ENCODE results near the gene THAP3.
"Not testable (repeated sequence)": the region's sequence is repeated elsewhere in the genome, so short reads cannot be mapped to it uniquely, and the experiment has no call there.

THAP3 gene

DNA sequence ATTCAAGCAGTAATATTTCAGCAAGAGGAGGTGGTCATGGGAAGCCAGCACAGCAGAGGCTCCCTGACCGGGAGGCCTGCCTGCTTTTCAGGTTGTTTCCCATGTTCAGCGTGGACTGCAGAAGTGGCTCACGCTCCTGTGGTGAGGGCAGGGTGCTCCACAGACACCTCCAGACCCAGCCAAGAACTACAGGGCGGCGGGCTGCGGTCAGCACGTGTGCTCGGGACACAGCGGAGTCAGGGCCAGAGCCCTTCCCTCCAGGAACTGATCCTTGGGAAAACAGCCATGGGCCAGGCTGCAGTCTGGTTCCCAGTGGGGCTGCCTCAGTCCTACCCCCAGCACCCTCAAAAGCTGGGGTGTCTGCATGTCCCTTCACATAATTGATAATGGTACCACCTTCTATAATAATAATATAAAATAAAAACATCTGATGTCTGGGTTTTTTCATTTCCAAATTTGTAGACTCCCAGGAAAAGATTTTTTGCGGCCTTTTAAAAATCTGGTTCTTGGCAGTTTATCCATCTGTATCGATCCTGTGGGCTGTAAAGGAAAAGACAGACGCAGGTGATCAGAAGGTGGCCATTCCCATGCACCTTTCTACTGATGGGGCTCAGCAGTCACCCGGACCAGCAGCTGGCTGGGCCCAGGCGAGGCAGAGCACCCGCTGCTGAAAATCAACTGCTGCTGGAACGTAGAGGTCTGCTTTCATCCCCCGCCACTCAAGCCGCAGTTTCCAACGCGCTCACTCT lies 10.7 kb downstream of the THAP3 start:
- no peak for DNase-seq (ENCODE audit: low read depth in 2 of 2)

DNA sequence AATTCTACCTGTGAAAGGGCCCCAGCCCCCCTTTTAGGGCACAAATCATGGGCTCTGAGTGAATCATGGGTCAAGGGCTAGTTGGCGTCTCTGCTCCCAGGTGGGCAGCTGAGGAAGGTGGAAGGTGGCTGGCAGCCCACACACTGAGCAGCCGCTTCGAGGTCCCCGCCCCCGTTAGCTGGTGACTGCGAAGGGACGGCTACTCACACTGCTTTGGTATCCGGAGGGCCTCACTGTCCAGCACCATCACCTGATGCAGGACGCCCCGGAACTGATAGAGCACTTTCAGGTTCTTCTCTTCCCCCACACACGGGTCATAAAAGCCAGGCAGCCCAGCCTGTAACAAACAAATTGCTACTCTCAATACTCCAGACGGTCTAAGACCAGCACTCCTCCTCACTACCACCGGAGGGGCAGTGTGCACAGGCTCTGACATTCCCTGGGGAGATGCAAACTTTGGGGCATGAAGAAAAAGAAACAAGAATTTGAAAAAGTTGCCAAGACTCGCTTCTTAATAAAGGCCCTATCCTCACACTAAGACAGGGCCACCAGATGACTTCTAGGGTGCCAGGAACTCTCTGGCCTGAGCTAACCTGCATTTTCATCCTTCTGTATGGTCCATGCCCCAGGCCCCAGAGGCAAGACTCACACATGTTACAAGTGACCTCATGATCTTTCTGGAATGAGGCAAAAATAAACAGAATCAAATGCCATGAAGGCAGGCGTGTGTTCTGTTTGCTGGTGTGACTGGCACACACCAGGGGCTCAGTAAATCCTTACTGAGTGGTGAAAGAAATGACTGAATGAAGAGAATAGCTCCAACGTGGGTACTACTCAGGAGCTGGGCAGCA lies 11.5 kb downstream of the THAP3 start:
- no peak for DNase-seq (ENCODE audit: low read depth in 2 of 2)

DNA sequence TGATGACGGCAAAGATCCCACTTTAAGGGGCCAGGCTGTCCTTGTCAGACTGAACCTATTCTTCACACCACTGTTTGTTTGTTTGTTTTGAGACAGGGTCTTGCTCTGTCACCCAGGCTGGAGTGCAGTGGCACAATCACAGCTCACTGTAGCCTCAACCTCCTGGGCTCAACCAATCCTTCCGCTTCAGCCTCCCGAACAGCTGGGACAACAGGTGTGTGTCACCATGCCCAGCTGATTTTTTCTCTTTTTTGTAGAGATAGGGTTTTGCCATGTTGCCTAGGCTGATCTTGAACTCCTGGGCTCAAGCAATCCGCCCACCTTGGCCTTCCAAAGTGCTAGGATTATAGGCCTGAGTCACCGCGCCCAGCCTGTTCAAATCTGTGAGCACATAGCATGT lies 12.1 kb downstream of the THAP3 start:
- DNase-seq (ENCODE audit: low read depth in 2 of 2), result not testable (repeated sequence)

DNA sequence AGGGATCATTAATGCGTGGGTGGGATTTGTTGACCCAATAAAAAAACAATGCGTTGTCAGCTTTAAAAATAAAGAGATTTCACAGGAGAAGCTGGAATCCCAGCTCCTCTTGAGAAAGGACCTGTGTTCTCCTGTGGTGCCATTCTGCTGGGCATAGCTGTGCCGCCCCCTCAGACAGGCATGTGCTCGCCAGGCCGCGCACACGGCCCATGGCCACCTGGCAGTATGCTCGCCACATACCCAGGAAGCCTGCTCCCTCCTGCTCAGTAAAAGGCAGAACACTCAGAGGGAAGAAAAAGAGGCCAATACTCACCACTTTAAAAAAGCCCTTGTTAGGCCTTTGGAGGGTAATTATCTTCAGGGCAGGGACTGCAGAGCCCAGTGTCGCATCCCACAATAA lies 13.1 kb downstream of the THAP3 start:
- DNase-seq (ENCODE audit: low read depth in 2 of 2), result no peak

DNA sequence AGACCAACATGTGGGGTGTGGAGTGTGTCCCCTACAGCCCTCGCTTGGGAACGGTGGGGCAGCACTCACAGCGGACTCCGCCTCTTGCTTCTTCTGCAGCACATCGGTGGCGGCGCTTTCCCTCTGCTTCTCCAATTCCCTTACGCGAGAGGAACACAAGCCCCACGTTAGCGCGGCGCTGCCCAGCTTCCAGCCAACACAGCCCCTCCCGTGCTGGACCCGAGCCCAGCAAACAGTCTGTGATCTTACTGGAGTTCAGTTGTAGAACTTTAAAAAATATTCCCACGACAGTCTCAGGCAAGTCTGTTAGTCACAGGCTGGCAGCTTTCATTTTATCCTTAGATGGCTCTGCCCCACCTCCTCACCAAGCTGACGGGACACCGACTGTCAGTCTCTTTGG lies 13.6 kb downstream of the THAP3 start:
- no peak for DNase-seq (ENCODE audit: low read depth in 2 of 2)

DNA sequence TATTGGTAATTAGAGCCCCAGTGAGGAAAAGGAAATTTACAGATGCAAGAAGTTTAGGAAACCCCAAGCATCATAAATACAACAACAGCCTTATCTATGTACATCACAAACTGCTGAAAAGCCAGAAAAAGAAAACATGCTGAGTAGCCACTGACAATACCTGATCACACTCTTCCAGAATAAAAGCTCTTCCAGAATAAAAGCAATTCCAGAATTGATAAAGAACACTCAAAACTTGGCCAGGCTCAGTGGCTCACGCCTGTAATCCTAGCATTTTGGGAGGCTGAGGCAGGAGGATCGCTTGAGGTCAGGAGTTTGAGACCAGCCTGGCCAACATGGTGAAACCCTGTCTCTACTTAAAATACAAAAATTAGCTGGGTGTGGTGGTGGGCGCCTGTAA lies 16.2 kb downstream of the THAP3 start:
- DNase-seq (ENCODE audit: low read depth in 2 of 2), result not testable (repeated sequence)

DNA sequence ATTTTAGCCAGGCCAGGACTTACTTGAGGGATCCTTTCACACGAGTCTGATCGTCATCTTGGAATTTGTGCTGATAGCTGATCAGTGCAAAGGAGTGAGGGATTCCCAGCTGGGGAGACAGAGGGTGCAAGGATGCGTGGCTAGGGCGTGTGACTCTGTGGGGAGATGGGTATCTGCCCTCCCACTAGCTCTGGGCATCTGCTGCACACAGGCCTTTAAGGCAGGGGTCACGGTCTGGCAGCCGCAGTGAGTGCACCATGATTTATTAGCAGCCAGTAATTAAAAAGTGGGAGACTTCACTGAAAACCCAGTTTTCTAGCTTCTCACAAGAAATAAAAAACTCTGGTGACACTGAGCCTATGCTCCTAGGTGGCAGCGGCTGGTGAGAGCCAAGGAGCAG lies 20.4 kb downstream of the THAP3 start:
- DNase-seq (ENCODE audit: low read depth in 2 of 2), result no peak

DNA sequence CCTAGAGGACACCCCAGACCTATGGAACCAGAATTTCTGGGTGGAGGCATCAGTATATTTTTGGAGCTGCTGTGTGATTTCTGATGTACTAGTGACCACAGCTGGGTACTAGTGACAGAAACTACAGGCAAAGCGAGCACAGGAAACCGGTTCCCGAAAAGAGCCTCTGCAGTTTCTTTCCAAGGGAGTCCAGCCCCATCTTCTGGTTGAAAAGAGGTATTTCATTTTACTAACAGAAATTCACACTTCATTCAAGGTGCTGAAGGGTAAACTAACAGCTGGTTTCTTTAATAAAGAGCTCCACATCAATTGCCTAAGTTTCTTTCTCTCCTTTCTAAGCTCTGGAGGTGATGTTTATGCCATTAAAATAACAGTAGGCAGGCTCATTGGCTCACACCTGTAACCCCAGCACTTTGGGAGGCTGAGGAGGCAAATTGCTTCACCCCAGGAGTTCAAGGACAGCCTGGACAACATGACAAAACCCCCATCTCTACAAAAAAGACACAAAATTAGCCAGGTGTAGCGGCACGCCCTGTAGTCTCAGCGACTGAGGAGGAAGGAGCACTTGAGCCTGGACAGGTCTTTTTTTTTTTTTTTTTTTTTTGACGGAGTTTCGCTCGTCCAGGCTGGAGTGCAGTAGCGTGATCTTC lies 22.0 kb downstream of the THAP3 start:
- peak in 1 of 2 donors; percentile 12 for DNase-seq (ENCODE audit: low read depth in 2 of 2)

DNA sequence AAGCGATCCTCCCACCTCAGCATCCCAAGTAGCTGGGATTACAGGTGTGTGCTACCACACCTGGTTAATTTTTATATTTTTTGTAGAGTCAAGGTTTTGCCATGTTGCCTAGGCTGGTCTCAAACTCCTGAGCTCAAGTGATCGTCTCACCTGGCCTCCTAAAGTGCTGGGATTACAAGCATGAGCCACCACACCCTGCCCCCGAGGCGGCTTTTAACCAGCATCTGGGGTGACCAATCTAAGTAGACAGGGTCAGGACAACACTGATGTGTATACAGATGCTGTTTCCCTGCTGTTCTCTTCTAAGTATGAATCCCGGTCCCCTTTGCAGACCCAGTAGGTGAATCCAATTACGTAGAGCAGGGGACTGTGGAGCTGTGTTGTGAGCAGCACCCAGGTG lies 23.9 kb downstream of the THAP3 start:
- DNase-seq (ENCODE audit: low read depth in 2 of 2), result no peak

DNA sequence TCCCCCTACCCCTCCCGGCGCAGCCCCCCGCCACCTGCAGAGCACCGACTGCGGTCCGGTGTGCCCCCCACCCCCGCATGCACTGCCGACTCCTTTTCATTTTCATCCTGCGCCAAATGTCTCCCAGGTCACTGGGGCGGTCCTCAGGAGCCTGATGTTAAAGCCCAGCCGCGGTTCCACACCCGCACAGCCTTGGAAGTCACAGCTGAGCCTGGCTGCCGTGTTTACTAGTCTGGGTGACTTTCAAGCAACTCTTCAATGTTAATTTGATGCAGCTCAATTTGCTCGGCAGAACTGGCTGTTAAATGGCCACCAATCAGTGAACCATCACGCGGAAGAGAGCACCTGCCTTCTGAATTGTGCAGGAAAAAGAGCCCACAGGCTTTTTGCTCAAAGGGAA lies 27.2 kb downstream of the THAP3 start:
- no peak for DNase-seq (ENCODE audit: low read depth in 2 of 2)

DNA sequence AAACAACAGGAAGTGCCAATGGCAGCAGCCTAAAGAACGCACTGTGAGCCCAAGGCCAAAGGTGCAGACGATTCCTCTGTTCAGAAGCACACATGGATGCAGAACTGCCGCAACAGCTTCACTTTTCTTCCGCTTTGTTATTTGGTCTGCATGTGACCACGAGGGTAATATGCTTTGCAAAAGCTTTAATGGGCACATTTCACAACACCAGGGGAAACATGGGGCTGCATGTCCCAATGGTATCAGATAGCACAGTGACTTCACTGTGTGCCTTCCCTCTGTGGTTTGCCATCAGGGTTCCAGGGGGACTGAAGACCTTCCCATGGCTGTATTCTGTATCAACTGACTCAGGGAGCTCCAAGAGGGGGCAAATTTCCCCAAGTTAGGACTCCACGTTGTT lies 28.3 kb downstream of the THAP3 start:
- DNase-seq (ENCODE audit: low read depth in 2 of 2), result no peak

DNA sequence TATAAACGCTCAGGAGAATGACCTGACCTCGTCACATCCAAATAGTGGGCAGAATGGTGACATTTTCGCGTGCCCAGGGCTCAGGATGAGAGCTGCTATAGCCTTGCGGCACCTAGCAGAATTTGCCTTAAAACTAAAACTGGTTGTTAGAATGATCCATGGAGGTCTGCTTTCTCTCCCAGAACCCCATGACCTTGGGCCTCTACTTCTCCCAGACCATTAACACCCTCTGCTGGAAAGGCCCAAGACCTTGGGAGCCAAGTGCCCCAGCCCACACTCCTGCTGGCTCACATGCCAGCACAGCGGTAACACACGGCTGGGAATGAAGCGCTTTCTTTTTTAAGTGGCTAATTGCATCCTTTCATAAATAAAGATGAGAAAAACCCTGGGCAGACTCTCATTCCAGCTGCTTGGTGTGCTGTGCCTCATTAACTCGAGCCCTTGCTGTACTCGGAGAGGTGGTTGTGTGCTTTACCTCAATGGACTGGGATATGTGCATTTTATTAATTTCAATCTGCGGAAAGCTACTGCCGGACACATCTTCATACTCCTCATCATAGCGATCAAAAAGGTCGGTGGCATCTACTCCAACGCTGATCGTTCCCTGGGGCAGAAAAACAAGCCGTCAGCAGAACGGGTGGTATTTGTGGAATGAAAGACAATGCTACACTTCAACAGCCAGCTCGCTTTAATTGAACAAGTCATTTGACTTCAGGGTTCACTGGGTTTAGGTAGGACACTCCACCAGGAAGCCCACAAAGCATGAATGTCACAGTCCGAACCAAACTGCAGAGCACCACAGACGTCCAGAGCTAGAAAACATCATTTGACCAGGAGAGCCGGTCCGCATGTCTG lies 29.0 kb downstream of the THAP3 start:
- no peak for DNase-seq (ENCODE audit: low read depth in 2 of 2)

DNA sequence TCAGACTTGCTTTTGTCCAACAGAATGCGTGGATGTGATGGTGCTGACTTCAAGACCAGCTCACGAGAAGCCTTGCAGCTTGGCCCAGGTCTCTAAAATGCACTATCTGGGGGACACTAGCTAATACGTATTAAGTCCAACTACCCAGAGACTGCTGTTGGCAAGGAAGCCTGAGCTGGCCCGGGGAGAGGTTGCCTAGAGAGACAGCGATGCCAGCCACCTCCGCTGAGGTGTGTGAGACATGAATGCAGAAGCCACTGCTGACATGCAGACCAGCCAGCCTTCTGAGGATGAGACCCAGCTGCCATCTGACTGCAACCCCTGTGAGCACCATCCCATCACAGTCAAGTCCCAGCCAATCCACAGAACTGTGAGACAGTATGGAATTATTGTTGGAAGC lies 32.5 kb downstream of the THAP3 start:
- DNase-seq (ENCODE audit: low read depth in 2 of 2), result no peak

DNA sequence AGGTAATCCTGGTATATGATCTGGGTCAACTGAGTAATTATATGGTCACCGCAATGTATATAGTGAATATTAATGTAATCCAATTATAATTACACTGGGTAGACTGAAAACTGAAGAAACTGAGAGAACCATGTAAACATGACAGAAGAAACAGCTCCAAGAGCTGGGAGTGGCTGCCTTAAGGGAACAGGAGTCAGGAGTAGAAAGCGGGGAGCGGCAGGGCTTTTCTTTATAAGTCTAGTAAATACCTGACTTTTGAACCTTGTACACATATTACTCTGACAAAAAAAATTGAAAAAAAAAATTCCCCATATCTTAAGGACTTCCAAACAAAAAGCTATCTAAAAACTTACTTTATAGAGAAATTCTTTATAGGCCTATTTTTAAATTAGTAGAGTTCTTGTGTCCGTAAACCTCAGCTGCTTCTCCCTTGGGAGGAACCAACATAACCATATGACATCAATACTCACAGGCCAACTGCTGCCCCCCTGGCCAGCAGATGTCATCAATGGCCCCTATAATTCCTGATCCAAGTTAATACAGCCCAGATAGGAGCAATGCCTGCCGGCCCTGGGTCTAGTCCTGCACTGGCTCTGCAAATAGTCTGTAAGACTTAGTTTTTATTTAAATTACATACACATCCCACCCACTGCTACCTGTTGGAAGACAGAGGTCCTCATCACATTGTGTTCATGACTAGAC lies 33.8 kb downstream of the THAP3 start:
- DNase-seq (ENCODE audit: low read depth in 2 of 2), result no peak

DNA sequence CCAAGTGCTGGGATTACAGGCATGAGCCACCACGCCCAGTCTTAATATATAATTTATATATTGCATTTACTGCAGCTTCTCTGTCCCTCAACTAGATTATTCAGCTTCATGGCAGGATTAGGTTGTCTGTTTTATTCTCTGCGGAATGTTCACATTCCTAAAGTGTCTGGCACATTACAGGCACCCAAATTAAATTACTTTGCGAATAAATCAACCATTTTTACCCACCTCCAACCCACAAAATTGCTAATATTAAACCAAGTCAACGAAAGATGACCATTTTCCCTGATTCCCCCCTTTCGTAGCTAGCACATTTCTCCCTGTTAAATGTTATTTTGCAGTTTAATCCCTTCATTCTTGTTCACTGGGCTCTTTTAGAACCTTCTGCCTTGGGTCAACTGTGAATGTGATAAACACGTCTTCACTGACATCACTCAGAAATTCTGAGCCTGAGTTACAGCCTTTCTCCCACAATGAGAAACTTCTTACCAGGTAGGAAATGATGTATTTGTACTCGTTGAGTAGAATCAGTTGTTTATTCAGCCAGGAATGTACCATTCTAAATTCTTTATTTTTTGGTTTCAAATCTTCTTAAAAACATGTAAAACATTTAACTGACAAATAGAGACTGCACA lies 35.9 kb downstream of the THAP3 start:
- no peak for DNase-seq (ENCODE audit: low read depth in 2 of 2)

DNA sequence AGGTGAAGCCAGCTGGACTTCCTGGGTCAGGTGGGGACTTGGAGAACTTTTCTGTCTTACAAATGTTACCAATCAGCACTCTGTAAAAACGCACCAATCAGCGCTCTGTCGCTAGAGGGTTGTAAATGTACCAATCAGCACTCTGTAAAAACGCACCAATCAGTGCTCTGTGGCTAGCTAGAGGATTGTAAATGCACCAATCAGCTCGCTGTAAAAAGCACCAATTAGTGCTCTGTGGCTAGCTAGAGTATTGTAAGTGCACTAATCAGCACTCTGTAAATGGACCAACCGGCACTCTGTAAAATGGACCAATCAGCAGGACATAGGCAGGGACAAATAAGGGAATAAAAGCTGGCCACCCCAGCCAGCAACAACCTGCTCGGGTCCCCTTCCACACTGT lies 37.8 kb downstream of the THAP3 start:
- DNase-seq (ENCODE audit: low read depth in 2 of 2), result not testable (repeated sequence)

DNA sequence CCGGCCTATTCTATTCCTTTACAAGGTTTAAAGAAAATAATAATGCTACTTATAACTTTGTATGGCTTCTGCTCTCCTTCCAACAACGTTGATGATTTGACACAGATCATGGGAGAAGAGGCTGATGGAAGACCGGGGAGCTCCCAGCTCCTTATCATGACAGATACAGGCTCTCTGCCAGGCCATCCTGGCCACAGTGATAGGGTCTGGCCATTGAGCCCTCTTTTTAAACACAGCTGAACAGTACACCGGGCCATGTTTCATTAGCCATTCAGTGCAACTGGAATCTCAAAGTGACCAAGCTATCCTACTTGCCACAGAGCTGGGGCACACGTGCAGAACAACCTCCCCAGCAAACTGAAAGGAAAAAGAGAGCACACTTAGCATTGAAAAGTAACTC lies 42.0 kb downstream of the THAP3 start:
- DNase-seq (ENCODE audit: low read depth in 2 of 2), result no peak

DNA sequence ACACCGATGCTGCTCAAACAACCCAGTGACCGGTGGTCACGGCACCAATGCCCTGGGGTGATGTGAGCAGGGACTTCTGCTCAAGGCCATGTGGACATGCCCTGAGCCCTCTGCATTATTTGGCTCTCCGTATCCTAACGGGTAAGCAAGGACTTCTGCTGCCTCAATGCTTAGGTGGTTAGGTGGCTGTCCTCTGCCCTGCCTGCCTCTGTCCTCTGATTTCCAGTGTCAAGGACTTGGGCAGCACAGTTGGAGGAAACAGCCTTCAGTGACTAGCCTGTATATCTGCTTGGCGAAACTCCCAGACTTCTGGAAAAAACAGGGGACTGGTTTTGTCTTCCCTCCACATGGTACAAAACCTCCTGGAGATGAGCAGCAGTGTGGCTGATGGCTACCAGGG lies 42.5 kb downstream of the THAP3 start:
- DNase-seq (ENCODE audit: low read depth in 2 of 2), result no peak

DNA sequence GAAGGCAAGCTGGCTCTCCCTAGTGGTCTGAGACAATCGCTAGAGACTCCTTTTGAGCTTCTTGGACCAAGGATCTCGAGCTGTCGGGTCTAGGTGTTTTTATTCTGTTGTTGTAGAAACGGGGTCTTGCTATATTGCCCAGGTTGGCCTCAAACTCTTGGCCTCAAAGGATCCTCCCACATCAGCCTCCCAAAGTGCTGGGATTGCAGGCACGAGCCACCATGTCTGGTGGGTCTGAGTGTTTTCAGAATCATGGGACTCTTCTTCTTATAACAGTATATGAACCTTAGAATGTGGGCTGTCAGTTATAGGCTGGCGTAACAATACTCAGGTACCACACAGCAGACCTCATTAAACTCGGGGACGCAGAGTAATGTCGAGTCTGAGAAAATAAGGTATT lies 43.8 kb downstream of the THAP3 start:
- DNase-seq (ENCODE audit: low read depth in 2 of 2), result no peak

DNA sequence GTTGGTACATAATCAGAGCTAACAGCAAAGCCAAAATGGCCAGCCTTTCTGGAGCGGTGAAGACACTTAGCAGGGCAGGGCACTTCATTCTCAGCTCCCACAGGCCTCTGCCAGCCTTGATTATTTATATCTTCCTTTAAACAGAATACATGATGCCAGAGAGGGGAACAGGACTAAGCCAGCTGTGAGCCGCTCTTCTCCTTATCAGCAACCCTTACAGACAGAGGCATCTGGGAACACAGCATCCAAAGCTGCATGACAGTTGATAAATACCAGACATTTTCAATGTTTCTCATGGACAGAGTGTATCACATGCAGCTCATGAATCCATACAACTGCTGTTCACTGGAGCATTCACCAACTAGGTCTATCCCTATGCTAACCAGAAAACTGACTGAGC lies 47.9 kb downstream of the THAP3 start:
- no peak for DNase-seq (ENCODE audit: low read depth in 2 of 2)
